ENCODE data around the gene STK25.
A peak's percentile ranks its signal among the peaks of the same experiment; 100 is the strongest.

STK25 gene

DNA sequence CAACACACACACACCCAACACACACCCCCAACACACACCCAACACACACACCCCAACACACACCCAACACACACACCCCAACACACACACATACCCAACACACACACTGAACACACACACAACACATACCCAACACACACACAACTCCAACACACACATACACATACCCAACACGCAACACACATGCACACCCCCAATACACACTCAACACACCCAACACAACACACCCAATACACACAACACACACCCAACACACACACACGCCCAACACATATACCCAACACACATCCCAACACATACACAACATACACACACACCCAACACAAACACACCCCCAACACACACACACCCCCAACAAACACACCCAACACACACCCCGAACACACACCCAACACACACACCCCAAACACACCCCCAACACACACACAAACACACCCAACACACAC is 8.2 kb upstream of the STK25 start:
- no peak overlapping the region for H3K4me3 ChIP-seq (ENCODE audit: low read depth, low read length)
- TF ChIP-seq, protein P1, sequence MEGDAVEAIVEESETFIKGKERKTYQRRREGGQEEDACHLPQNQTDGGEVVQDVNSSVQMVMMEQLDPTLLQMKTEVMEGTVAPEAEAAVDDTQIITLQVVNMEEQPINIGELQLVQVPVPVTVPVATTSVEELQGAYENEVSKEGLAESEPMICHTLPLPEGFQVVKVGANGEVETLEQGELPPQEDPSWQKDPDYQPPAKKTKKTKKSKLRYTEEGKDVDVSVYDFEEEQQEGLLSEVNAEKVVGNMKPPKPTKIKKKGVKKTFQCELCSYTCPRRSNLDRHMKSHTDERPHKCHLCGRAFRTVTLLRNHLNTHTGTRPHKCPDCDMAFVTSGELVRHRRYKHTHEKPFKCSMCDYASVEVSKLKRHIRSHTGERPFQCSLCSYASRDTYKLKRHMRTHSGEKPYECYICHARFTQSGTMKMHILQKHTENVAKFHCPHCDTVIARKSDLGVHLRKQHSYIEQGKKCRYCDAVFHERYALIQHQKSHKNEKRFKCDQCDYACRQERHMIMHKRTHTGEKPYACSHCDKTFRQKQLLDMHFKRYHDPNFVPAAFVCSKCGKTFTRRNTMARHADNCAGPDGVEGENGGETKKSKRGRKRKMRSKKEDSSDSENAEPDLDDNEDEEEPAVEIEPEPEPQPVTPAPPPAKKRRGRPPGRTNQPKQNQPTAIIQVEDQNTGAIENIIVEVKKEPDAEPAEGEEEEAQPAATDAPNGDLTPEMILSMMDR (IDR thresholded peaks at IDR 0.05; ENCODE audit: low read depth, low read length, missing control alignments): no peak
- DNase-seq (ENCODE audit: low read depth): no peak

DNA sequence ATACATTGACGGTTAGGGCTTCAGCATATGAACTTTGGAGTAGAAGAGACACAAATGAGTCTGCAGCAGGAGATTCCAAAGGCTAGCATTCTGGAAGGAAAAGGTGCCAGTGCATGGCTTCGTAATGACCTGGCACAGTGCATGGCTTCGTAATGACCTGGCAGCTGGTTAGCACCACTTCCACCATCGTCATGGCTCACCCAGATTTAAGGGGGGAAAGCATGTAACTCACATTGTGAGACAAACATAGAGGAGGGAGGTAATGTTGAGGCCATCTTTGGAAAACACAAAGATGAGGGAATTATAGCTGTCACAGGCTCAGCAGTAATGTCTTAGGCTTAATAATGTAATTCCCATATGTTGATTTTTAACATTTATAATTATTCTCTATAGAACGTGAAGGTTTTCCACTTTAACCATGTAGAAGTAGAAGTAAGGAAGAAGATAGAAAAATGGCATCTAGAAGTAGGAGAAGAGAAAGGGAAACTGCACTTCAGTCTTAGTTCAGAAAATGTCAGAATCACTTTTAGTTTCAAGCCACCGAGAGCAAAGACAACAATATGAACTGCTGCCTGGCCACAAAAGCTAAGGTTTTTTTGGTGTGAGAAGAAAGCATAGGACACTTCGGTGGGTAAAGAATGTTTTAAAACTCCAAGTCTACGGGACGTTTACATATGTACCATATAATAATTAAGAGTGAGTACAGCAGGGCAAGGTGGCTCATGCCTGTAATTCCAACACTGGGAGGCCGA is 6.8 kb upstream of the STK25 start:
- peak; percentile 56 for DNase-seq (ENCODE audit: low read depth)
- TF ChIP-seq, protein P1 (IDR thresholded peaks at IDR 0.05; ENCODE audit: low read depth, low read length, missing control alignments): no peak
- H3K4me3 ChIP-seq (ENCODE audit: low read depth, low read length): no peak overlapping the region

DNA sequence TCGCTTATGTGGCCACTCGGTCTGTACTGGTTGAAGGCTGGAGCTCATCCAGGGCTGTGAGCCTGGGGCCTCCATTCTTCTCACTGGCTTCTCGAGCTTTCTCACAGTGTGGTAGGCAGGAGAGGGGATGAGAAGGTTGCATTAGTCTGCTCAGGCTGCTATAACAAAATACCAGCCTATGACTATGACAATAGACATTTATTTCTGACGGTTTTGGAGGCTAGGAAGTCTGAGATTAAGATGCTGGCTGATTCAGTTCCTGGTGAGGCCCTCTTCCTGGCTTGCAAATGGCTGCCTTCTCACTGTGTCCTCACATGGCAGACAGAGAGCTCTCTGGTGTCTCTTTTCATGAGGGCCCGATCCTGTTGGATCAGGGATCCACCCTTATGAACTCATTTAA is 6.2 kb upstream of the STK25 start:
- no peak overlapping the region for H3K4me3 ChIP-seq (ENCODE audit: low read depth, low read length)
- DNase-seq (ENCODE audit: low read depth): no peak
- TF ChIP-seq, protein P1 (IDR thresholded peaks at IDR 0.05; ENCODE audit: low read depth, low read length, missing control alignments): no peak

DNA sequence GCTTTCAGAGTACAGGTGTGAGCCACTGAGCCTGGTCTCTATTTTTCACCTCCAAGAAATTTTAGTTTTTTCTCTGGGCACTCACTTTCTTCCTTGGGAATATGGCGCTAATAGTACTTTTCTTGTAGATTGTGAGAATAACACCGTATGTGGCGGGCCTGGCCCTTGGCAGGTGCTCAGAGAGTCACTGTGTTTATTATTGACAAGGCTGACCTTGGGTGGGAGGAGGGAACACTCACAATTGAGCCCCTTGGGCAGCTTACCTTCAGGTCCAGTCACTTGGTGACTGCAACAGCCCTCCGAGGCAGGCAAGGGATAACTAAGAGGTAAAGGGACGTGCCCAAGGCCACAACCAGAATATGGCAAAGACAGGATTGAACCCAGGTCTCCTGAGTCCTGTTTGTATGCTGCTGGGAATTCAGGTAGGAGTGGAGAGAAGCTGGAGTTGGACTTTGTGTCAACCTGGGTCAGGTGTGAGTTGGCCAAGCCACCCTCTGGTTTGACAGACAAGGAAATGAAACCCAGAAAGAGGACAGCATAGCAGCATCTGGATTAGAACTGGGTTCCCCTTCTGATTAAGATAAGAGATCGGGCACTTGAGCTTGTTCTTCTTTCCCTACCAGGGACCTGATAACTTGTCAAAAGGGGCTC is 2.8 kb upstream of the STK25 start:
- no peak for DNase-seq (ENCODE audit: low read depth)
- H3K4me3 ChIP-seq (ENCODE audit: low read depth, low read length): no peak overlapping the region
- TF ChIP-seq, protein P1 (IDR thresholded peaks at IDR 0.05; ENCODE audit: low read depth, low read length, missing control alignments): no peak

DNA sequence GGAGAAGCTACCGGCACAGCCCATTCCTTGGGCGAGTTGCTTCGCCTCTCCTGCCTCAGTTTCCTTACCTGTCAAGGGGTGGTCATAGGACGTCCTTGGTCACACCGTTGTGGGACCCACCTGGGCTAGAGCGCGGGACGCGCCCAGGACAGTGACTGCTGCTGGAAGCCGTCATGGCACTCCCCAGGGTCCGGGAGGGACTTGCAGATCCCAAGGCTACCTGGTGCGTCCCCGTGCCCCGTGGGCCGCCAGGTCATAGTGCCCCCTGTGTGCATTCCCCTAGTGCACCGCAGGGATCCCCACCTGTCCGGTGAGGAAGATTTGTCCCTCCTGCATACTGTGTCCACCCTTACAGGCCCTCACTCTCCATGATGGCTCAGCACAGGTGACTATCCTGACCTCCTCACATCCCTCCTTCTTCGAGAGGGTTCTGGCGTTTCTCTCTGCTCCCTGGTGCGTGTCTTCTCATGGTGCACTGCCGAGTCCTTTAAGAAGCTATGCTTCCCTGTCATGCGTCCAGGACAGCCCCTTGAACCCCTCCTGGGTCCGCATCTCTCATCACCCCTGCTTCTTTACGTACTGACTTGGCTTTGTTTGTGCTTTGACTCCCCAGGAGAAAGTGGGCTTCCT is 886 bp upstream of the STK25 start:
- no peak for DNase-seq (ENCODE audit: low read depth)
- TF ChIP-seq, protein P1 (IDR thresholded peaks at IDR 0.05; ENCODE audit: low read depth, low read length, missing control alignments): no peak
- H3K4me3 ChIP-seq (ENCODE audit: low read depth, low read length): peak overlapping the region; percentile 91

DNA sequence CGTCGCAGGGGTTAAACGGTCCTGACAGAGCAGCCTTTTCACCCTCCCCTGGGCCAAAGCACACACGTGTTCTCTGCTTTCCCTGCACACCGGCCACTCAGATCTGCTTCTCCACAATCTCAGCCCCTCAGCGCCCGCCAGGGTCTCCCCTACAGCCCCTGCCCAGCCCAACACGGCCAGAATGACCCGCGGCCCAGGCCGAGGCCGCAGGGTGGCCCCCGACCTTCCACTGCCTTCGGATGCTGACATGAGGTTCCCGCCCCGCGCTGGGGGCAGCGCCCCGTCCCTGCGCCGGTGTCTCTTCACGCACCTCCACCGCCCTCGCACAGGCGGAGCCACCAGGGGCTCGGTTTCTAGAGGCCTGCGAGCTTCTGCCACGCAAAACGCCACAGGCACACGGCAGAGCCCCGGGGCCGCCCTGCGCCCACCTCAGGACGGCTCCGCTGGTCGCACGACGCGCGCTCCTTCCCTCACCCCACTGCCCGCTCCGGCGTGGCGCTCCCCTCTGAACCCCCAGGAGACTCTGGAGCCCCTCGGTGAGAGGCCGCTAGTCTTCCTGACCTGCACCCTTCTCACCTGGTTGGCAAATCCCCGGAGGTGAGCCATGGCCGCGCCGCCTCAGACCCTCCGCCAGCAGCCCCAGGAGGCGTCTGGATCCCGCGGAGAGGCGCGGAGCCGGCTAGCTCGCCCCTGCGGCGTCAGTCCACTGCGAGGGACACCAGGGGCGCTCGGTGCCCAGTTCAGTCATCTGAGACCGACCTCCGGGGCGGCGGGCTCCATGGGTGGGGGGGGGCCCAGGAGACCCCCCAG is 749 bp downstream of the STK25 start:
- peak overlapping the region; percentile 91 for H3K4me3 ChIP-seq (ENCODE audit: low read depth, low read length)
- DNase-seq (ENCODE audit: low read depth): no peak
- TF ChIP-seq, protein P1 (IDR thresholded peaks at IDR 0.05; ENCODE audit: low read depth, low read length, missing control alignments): no peak
